GM18511 (cell line): Measurements from ENCODE around the gene EDA.

Source experiments
- ATAC-seq: cut with Tn5 transposase; IDR thresholded peaks from one replicate; pipeline ENCODE4 v1.9.1; 2021; ENCODE audit warnings: mild to moderate bottlenecking, moderate library complexity; ENCODE audit not compliant: unreplicated experiment

EDA gene

DNA sequence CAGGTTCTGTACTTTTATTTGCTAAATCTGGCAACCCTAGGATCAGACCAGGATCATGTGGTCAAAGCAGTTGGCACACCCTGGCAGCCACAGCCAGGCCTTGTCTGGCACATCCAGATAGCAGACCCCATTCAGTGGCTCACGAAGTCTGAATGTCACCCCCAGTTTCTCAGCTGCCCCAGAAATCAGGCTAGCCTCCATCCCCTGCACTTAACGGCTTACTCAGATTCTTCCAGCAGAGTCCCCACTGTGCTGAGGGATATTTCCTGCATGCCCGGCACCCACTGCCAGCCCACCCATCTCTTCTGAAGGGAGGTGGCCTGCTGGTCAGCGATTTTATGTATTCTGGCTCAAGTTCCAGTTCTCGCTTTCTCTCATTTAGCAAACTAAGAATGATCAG lies 438.5 kb downstream of the EDA start:
- ATAC-seq, result no peak

DNA sequence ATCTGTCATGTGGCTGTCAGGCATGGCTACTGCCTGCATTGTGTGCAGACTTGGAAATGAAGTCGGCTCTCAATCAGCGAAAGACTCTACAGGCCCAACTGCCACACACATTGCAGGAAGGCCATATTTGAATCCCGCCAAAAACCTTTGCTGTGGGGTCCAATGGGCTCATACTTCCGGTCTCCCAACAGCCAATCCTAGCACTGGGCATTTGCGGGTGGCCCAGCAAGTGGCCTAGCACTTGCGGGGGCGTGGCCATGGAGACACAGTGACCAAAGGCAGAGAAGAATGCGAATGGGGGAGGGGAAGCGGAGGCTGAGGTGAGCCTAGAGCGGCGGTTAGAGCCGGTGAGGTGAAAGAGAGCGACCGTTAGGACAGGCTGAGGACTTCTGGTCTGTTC lies 446.2 kb downstream of the EDA start, which contains the start of gene OTUD6A:
Gene OTUD6A (plus strand): TSS at position 382 of the 400 bp plus-strand sequence. CDS start 68 bp downstream, outside the sequence.
- no peak for ATAC-seq

- ATAC-seq, result no peak
These were observed 447.1 kb downstream of the EDA start for GRCh38 chrX:70062961-70063550.

GRCh38 chrX:70066646-70067045 lies 450.7 kb downstream of the EDA start:
- ATAC-seq, result no peak

DNA sequence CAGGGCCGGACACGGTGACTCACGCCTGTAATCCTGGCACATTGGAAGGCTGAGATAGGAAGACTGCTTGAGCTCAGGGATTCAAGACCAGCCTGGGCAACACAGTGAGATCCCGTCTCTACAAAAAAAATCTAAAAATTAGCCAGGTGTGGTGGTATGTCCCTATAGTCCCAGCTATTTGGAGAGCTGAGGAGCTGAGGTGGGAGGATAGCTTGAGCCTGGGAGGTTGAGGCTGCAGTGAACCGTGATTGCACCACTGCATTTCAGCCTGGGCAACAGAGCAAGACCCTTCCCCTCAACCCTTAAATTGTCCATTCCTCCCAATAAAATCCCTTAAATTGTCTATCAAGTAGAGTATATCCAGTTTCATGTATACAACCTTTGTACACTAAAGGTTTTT lies 463.4 kb downstream of the EDA start:
- no peak for ATAC-seq

- ATAC-seq, result no peak
These were observed 464.0 kb downstream of the EDA start for GRCh38 chrX:70079870-70080269.

DNA sequence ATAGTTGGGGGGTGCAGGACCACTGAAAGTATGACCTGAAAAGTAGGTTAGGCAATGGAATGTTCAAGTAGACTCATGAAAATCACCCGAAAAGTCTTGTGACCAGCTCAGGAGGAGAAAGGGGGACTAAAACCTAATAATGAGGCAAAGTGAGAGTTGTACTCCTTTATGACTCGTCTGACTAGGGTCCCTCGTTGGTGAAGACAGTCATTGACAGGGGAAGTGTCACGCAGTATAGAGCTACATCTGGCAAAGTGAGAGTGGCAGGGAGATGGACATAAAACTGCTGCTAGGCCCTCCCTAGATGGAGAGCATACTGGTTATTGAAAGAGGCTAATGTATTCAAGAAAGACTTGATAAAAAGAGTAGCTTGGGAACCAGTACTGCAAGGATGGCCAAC lies 466.8 kb downstream of the EDA start:
- no peak for ATAC-seq

- no peak for ATAC-seq
These were observed 468.8 kb downstream of the EDA start for GRCh38 chrX:70084592-70085240.

- ATAC-seq, result no peak
These were observed 472.1 kb downstream of the EDA start for GRCh38 chrX:70087857-70088630.

GRCh38 chrX:70088751-70089150 lies 472.8 kb downstream of the EDA start:
- no peak for ATAC-seq
